Measurements from ENCODE around the gene MBD3L3. TPM values are rescaled to one million over a fixed set of nuclear protein-coding genes. Genes with fewer than 3 reads are reported as not detected.

MBD3L3 gene
- total RNA-seq, 1 experiment from 2014 or later: 9.0 TPM

DNA sequence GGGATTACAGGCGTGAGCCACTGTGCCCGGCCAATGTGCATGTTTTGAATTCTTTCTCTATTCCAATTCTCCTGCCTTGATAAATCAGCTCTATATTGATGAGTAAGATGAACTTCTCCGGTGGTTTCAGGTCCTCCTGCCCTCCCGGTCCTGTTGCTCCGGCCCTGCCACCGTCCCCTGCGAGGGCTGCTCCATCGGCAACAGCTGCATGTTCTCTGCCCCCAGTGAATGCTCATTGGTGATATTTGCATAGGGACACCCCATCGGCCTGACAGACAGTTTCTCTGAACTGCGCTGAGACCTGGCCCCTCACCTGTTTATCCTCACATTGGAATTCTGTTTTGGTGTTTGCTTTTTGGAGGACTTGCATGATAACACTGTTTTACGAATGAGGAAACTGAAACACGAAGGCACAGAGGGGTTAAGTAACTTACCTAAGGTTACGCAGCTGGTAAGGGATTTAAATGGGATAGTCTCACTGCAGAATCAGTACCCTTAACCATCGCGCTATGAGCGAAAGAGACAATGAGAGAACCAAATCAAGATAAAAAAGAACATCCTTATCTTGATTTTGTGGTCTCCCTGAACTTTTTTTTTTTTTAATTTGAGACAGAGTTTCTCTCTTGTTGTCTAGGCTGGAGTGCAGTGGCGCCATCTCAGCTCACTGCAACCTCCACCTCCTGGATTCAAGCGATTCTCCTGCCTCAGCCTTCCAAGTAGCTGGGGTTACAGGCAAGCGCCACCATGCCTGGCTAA, 43.2 kb upstream of the MBD3L3 start:
- no peak for DNase-seq (ENCODE audit: low spot score)
- Histone ChIP-seq H3K4me3 (ENCODE audit: low read depth, low read length, poor library complexity, severe bottlenecking) (no peak overlapping the region), H3K27ac (ENCODE audit: low read depth, low read length, poor library complexity, severe bottlenecking) (no peak overlapping the region), H3K9me3 (ENCODE audit: low read depth, low read length, poor library complexity, severe bottlenecking) (no peaks in the 10 kb centered on the region), H3K4me1 (ENCODE audit: insufficient read depth, low read length, poor library complexity, severe bottlenecking) (peaks cover 3% of the 10 kb centered on the region), H3K27me3 (replicated peaks; ENCODE audit: insufficient read depth, low read depth, low read length, poor library complexity) (no peaks in the 10 kb centered on the region), H3K36me3 (ENCODE audit: insufficient read depth, low read length, poor library complexity, severe bottlenecking) (no peaks in the 10 kb centered on the region)
- no TSS peak for BruUV-seq (replicated peaks)
- TF ChIP-seq EZH2 (IDR thresholded peaks at IDR 0.05; ENCODE audit: borderline replicate concordance, low read depth, low read length, poor library complexity, severe bottlenecking): no peak
- TF ChIP-seq, protein P1, sequence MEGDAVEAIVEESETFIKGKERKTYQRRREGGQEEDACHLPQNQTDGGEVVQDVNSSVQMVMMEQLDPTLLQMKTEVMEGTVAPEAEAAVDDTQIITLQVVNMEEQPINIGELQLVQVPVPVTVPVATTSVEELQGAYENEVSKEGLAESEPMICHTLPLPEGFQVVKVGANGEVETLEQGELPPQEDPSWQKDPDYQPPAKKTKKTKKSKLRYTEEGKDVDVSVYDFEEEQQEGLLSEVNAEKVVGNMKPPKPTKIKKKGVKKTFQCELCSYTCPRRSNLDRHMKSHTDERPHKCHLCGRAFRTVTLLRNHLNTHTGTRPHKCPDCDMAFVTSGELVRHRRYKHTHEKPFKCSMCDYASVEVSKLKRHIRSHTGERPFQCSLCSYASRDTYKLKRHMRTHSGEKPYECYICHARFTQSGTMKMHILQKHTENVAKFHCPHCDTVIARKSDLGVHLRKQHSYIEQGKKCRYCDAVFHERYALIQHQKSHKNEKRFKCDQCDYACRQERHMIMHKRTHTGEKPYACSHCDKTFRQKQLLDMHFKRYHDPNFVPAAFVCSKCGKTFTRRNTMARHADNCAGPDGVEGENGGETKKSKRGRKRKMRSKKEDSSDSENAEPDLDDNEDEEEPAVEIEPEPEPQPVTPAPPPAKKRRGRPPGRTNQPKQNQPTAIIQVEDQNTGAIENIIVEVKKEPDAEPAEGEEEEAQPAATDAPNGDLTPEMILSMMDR (conservative IDR thresholded peaks at IDR 0.05; ENCODE audit: low read depth, low read length): no peak
- ChIA-PET POLR2A (ENCODE audit: low non-redundant PET) (interaction anchor here (0.6 kb wide), 2 partner anchors 32 to 899 kb away, joined by 5 to 7 read pairs; partner anchors contain the start of gene ZNF557), CTCF (interaction anchor here (1.0 to 1.3 kb wide), 3 partner anchors 239 to 253 kb away, joined by 8 to 12 read pairs (median 9); no protein-coding TSS in a partner anchor)
- intact Hi-C loops (cut with micrococcal nuclease; ENCODE audit: unreplicated experiment): loop anchor here (1.0 to 5.0 kb wide), 3 partner anchors 240 to 701 kb away; no protein-coding TSS in a partner anchor

DNA sequence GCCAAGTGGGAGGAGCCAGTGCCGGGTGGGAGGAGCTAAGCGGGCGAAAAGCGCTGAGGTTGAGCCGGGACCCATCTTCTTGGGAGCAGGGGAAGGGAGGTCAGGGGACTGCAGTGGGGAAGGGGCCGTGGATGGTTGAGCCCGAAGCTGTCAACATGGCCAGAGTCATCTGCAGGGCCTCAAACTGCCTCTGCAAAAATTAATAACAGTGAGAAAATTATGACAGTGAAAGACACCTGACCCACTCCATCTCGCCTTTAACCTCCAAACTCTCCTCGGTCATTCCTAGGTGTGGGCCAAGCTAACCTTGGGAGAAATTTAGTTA, 41.1 kb upstream of the MBD3L3 start:
- TF ChIP-seq, protein P1 (conservative IDR thresholded peaks at IDR 0.05; ENCODE audit: low read depth, low read length): no peak
- no peak for TF ChIP-seq EZH2 (IDR thresholded peaks at IDR 0.05; ENCODE audit: borderline replicate concordance, low read depth, low read length, poor library complexity, severe bottlenecking)
- POLR2A ChIA-PET (ENCODE audit: low non-redundant PET): no interaction called here

DNA sequence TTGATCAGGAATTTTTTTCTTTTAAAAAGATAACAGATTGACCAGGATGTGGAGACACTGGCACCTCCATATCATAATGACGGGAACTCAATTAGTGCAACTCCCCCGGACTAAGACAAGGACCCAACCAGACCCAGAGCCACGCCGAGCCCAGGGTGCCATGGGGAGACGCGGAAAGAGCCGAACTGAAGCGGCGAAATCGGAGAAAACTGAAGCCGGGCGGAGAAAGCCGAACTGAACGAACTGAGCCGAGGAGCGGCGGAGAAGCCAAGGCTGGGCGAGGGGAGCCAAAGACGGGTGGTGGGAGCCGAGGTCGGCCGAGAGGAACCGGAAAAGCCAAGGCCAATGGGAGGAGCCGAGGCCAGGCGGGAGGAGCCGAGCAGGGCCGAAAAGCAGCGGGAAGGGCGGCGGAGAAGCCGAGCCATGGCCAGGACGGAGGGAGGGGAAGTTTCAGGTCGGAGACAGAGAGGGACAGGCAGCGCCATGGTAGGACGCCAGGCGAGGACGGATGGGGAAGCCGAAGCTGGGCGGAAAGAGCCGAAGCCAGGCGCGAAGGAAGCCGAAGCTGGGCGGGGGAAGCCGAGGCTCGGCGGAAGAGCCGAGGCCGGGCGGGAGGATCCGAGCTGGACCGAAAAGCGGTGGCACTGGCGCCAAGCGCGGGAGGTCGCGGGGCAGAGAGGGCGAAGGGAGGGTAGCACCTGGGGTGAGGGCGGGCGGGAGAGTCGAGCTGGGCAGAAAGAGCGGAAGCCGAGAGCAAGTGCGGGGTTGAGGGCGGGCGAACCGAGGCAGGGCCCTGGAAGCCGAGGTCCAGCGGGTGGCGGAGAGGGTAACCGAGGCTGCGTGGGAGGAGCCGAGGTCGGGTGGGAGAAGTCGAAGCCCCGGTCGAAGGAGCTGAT, 40.5 kb upstream of the MBD3L3 start:
- ChIA-PET POLR2A (ENCODE audit: low non-redundant PET) (interaction anchor here (0.7 kb wide), 1 partner anchor 195 kb away, joined by 11 read pairs; the partner anchor contains the start of gene INSR), CTCF (interaction anchor here (0.6 to 1.2 kb wide), 5 partner anchors 86 to 1595 kb away, joined by 3 to 11 read pairs (median 5); no protein-coding TSS in a partner anchor)
- BruUV-seq (replicated peaks): no TSS peak
- peak overlapping the region; percentile 81 for H3K27ac ChIP-seq (ENCODE audit: low read depth, low read length, poor library complexity, severe bottlenecking)
- DNase-seq (ENCODE audit: low spot score): peak; percentile 92
- H3K9me3 ChIP-seq (ENCODE audit: low read depth, low read length, poor library complexity, severe bottlenecking): no peaks in the 10 kb centered on the region
- H3K36me3 ChIP-seq (ENCODE audit: insufficient read depth, low read length, poor library complexity, severe bottlenecking): no peaks in the 10 kb centered on the region
- TF ChIP-seq, protein P1 (conservative IDR thresholded peaks at IDR 0.05; ENCODE audit: low read depth, low read length): no peak
- TF ChIP-seq EZH2 (IDR thresholded peaks at IDR 0.05; ENCODE audit: borderline replicate concordance, low read depth, low read length, poor library complexity, severe bottlenecking): no peak
- no peaks in the 10 kb centered on the region for H3K27me3 ChIP-seq (replicated peaks; ENCODE audit: insufficient read depth, low read depth, low read length, poor library complexity)
- intact Hi-C loops (cut with micrococcal nuclease; ENCODE audit: unreplicated experiment): no loop called here
- peaks cover 3% of the 10 kb centered on the region for H3K4me1 ChIP-seq (ENCODE audit: insufficient read depth, low read length, poor library complexity, severe bottlenecking)
- H3K4me3 ChIP-seq (ENCODE audit: low read depth, low read length, poor library complexity, severe bottlenecking): peak overlapping the region; percentile 58

More for the DNA sequence above, 41.1 kb upstream of the MBD3L3 start:
- intact Hi-C loops (cut with micrococcal nuclease; ENCODE audit: unreplicated experiment): no loop called here
- Histone ChIP-seq H3K4me1 (ENCODE audit: insufficient read depth, low read length, poor library complexity, severe bottlenecking) (peaks cover 3% of the 10 kb centered on the region), H3K27ac (ENCODE audit: low read depth, low read length, poor library complexity, severe bottlenecking) (peak overlapping the region; percentile 81), H3K27me3 (replicated peaks; ENCODE audit: insufficient read depth, low read depth, low read length, poor library complexity) (no peaks in the 10 kb centered on the region), H3K9me3 (ENCODE audit: low read depth, low read length, poor library complexity, severe bottlenecking) (no peaks in the 10 kb centered on the region), H3K36me3 (ENCODE audit: insufficient read depth, low read length, poor library complexity, severe bottlenecking) (no peaks in the 10 kb centered on the region), H3K4me3 (ENCODE audit: low read depth, low read length, poor library complexity, severe bottlenecking) (peak overlapping the region; percentile 58)
- no TSS peak for BruUV-seq (replicated peaks)
- no peak for DNase-seq (ENCODE audit: low spot score)
- CTCF ChIA-PET: interaction anchor here (0.6 to 1.2 kb wide), 3 partner anchors 87 to 974 kb away, joined by 3 to 11 read pairs (median 6); no protein-coding TSS in a partner anchor

All from A673 (cell line).